NCI-H226 (cell line): ENCODE measurements around the gene TGFB1I1.

ENCODE experiments used
- DNase-seq: peaks from one replicate; pipeline ENCODE4 v3.0.0-alpha.2; 2015

The TGFB1I1 gene

DNA sequence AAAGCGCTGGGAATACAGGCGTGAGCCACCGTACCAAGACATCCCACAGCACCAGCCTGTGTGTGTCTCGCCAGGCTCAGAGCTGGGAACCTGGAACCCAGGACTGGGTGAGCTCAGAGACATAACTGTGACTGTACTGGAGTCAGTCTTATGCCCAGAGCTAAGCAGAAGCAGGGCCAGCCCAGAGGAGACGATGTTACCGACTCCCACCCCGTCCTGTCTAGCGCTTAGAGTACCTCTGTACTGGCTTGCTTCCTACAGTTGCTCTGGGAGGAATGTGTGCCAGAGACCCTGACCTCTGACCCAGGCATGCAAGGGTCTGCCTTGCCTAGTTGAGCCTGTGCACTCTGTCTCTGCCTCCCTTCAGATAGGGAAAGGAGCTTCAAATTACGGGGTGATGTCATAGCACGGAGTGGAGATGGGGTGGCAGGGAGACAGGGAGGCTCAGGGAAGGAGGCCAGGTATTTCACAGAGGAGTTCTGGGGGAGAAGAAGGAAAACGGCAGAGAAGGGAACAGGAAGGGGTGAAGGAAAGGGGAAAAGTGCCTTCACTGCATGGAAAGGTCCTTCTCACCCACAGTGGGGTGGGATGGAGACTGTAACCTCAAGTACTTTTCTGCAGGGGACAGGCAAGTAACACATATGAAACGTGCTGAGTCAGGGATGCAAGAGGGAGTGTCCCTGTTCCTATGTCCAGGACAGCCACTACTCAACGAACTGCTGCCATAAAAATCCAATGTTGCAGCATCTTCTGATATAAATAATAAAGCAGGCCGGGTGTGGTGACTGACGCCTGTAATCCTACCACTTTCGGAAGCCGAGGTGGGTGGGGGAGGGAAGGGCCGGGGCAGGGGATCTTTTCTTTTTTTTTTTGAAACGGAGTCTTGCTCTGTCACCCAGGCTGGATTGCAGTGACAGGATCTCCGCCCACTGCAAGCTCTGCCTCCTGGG, 18.4 kb upstream of the TGFB1I1 start:
- DNase-seq: peak; percentile 70

DNA sequence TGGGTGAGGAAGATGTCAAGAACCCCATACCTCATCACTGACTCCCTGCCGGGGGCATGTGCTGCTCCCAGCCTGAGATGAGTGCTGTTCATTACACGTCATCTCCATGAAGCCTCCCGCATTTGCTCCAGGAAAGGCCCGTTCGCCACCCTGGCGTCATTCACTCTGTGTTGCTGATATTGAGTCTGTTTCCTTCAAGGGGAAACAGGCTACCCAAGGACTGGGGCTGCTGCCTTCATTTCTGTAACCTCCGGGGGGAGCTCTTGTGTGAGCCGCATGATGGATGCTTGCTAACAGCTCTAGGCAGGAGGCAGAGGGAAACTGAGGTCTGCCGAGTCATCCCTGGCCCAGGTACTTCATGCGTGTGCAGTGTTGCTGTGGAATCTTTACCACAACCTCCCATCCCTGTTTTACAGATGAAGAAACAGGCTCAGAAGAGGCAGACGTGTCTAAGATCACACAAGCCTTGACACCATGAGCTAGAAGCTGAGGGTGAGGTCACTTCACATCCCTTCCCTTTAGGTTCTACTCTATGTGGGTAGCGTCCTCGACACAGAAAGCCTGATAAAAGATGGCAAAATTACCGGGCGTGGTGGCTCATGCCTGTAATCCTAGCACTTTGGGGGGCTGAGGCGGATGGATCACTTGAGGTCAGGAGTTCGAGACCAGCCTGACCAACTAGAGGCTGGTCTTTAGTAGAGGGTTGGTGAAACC, 16.2 kb upstream of the TGFB1I1 start:
- no peak for DNase-seq

DNA sequence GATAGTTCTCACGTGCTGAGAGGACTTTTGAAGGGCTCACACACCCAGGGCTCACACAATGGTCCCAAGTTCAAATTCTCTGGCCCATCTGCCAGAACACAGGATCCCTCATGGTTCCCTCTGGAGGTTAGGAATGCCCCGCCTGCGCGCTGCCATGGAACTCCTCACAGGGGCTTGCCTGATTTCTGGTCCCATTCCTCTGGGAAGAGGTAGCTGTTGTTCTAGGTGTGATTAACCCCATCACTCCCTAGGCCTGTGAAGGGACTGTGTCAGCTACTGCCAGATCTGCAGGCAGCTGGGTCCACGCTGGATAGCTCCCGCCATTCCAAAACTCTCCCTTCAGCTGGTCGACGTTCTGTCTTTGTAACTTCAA, 15.0 kb upstream of the TGFB1I1 start:
- no peak for DNase-seq

DNA sequence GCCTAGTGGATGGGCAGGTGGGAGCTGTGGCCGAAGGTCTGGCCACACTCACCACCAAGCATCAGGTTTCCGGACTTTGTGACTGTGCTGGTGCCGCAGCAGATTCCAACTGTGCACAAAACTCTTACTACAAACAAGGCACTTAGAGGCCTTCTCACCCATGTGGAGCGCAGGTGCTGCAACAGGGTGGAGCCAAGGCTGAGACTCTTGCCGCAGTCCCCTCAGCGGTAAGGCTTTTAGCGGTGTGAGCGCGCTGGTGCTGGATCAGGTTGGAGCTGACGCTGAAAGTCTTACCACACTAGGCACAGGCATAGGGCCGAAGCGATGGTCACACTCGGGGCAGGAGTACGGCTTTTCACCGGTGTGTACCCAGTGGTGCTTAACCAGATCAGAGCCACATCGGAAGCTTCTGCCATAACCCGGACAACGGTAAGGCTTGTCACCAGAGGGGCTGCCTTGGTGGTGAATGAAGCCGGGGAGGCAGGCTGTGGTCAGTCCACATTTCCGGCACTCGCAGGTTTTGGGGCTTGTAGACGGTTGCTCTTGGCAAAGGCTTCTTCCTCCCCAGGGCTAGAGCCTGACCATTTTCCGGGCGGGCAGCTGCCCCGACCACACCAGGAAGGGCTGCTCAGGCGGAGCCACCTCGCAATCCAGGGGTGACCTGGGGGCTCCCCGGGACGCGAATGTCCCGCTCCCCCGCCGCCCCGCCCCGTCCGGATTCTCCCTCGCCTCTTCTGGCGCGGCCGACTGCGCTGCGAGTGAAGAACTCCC, 13.7 kb upstream of the TGFB1I1 start:
- DNase-seq: peak; percentile 15

DNA sequence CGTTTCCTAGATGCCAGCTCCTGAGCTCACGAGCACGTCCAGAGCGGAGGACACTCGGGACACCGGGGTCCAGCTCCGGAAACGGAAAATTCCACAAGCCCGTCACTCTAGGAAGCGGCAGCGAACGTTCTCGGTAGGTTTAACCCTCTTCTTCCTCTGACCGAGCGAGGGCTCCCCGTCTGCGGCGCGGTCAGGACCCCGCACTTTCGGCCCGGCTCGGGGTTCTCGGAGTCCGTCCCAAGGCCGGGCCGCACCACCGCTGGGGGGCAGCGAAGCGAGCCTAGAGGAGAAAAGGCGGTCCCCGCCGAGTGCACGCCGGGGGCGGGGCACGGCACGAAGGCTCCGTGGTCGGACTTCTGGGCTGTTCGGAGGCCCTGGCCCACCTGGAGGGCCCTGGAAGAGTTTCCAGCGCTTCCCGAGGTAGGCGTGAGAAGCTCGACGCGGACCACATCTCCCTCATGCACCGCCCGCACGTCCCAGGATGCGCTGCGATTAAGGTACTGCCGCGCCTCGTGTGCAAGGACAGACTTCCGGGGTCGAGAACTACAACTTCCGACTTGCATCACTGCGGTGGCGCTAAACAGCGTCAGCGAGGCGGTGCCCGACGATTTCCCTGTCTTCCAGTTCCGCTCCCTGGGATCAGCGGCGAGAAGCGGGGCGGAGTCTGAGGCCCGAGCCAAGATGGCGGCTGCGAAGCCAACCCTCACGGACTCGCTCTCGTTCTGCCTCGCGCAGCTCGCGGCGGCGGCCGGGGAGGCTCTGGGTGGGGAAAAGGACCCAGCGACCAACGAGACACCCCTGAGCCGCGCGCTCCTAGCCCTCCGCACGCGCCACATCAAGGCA, 12.9 kb upstream of the TGFB1I1 start, which contains the start of gene ARMC5:
Gene ARMC5, plus strand, starts transcription at position 658 of the 843 bp plus-strand sequence. Its CDS starts 24 bp downstream, at position 682.
- peak; percentile 98 for DNase-seq

DNA sequence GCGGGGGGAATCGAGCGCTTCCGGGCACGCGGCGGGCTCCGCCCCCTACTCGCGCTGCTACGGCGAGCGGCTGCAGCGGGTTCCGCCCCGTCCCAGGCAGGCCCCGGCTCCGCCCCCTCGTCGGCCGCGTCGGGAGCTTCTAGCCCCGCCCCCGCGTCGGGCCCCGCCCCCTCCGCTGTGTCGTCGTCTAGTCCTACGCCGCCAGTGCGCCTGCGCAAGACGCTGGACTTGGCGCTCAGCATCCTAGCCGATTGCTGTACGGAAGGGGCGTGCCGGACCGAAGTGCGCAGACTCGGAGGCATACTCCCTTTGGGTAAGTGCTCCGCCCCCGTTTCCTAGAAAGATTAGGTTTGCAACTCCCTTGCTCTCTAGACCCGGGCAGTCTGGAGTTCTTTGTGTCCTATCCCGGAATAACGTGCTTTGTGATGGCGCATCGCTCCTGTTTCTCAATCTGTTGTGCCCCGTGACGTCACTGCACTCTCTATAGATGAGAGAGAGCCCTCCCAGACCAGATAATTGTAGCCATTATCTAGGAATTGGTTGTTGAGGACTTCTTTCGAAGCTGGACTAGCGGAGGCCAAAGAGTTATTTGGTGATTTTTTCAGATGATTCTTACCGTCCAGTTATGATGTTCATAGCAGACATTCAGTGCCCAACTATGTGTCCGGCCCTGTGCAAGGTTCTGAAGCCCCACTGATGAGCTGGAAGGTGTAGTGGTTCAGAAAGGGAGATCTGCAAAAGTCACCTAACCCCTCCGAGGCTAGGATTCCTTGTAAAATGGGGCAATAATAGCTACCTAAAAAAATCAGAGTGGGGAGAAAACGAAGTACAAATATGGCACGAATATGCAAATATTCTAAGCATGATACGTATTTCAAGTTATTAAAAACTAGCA, 12.0 kb upstream of the TGFB1I1 start:
- peak; percentile 97 for DNase-seq

DNA sequence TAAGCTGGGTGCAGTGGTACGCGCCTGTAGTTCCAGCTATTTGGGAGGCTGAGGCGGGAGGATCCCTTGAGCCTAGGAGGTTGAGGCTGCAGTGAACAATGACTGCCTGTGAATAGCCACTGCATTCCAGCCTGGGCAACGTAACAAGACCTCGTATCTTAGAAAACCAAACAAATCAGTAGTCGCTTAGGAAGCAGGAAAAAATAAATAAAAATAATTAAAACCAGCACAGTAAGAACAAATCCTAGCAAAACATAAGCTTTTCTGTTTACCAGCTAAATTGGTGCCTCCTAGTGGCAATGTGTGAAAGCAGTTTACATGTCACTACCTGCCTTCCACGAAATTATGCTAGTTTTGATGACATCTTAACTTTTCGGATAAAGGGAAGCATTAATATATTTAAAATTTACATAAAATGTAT, 11.4 kb upstream of the TGFB1I1 start:
- no peak for DNase-seq

DNA sequence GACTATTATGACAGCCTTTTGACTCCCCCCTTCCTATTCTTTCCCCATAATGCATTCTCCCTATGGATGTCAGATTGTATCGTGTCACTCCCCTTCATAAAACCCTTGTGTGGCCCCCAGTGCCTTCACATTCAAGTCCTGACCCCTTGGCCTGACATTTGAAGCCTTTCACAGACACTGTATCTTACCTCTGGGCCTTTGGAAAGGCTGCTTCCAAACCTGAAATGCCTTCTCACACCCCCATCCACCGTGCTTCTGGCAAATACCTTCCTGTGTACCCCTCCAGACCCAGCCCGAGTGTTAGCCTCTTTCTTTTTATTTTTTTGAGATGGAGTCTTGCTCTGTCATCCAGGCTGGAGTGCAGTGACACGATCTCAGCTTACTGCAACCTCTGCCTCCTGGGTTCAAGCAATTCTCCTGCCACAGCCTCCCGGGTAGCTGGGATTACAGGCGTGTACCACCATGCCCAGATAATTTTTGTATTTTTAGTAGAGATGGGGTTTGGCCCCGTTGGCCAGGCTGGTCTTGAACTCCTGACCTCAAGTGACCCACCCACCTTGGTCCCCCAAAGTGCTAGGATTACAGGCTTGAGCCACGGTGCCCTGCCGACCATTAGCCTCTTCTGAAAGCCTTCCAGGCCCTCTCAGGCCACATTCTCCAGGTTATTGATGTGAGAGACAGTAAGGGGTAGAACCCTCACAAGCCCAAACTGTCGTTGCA, 10.6 kb upstream of the TGFB1I1 start:
- DNase-seq: no peak

DNA sequence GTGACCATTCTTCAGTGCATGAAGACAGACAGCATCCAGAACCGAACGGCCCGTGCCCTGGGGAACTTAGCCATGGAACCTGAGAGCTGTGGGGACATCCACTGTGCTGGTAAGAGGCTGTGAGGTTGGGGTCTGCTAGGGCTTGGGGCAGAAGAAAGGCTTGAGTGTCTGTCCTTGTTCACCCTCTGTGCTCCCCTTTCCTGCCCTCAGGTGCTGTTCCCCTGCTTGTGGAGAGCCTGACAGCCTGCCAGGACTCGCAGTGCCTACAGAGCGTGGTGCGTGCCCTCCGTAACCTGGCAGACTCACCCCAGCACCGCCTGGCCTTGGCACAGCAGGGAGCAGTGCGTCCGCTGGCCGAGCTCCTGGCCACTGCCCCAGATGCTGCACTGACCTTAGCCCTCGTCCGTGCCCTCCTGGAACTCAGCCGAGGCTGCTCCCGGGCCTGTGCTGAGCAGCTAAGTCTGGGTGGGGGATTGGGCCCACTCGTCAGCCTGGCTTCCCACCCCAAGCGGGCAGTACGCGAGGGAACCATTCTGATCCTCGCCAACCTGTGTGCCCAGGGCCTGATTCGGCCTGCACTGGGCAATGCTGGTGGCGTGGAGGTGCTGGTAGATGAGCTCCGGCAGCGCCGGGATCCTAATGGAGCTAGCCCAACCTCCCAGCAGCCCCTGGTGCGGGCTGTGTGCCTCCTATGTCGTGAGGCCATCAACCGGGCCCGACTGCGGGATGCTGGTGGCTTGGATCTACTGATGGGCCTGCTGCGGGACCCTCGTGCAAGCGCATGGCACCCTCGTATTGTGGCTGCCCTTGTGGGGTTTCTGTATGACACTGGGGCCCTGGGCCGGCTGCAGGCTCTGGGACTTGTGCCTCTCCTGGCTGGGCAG, 9.8 kb upstream of the TGFB1I1 start:
- no peak for DNase-seq

DNA sequence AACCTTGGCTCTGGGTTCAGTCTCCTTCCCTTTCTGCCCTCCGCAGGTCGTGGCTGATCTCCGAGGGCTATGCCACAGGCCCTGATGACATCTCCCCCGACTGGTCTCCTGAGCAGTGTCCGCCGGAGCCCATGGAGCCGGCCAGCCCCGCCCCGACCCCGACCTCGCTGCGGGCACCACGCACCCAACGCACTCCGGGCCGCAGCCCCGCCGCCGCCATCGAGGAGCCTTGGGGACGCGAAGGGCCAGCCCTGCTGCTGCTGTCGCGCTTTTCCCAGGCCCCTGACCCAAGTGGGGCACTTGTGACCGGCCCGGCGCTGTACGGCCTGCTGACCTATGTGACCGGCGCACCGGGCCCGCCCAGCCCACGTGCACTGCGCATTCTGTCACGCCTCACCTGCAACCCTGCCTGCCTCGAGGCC, 7.6 kb upstream of the TGFB1I1 start:
- DNase-seq: no peak

DNA sequence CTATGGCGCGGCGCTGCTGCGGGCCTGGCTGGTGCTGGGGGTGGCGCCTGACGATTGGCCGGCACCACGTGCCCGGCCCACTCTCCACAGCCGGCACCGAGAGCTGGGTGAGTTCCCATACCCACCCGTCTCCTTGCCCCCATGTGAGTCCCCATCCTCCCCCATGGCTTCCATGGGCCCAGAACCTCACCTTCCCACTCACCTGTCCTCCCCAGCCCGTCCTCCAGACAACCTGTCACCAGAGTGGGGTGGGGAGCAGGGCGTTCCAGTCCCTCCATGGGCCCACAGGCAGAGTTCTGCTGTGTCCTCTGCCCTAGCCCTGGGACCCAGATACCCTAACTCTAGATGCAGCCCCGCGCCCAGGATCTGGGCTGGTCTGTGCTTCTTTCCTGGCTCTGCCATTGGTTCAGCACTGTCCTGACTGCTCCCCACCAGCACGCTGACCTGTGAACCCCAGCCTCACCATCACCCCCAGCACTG, 7.1 kb upstream of the TGFB1I1 start:
- no peak for DNase-seq

DNA sequence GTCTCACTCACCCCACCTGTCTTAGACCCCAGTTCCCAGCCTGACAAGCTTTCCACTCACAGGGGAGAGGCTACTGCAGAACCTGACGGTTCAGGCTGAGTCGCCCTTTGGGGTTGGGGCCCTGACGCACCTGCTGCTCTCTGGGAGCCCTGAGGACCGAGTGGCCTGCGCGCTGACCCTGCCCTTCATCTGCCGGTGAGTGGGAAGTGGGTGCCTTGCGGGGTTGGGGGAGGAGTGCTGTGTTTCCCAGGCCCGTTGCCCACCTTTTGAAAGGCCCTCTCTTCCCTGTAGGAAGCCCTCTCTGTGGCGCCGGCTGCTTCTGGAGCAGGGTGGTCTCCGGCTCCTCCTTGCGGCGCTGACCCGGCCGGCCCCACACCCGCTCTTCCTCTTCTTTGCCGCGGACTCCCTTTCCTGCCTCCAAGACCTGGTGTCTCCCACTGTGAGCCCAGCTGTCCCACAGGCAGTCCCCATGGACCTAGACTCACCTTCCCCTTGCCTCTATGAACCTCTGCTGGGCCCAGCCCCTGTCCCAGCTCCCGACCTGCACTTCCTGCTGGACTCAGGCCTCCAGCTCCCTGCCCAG, 6.1 kb upstream of the TGFB1I1 start:
- no peak for DNase-seq

DNA sequence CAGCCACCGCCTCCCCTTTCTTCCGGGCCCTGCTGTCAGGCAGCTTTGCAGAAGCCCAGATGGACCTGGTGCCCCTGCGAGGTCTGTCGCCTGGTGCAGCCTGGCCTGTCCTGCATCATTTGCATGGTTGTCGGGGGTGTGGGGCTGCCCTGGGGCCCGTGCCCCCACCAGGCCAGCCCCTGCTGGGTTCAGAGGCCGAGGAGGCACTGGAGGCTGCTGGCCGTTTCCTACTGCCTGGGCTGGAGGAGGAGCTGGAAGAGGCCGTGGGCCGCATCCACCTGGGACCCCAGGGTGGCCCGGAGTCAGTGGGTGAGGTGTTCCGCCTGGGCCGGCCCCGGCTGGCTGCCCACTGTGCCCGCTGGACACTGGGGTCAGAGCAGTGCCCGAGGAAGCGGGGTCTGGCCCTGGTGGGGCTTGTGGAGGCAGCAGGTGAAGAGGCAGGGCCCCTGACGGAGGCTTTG, 5.5 kb upstream of the TGFB1I1 start:
- DNase-seq: no peak

DNA sequence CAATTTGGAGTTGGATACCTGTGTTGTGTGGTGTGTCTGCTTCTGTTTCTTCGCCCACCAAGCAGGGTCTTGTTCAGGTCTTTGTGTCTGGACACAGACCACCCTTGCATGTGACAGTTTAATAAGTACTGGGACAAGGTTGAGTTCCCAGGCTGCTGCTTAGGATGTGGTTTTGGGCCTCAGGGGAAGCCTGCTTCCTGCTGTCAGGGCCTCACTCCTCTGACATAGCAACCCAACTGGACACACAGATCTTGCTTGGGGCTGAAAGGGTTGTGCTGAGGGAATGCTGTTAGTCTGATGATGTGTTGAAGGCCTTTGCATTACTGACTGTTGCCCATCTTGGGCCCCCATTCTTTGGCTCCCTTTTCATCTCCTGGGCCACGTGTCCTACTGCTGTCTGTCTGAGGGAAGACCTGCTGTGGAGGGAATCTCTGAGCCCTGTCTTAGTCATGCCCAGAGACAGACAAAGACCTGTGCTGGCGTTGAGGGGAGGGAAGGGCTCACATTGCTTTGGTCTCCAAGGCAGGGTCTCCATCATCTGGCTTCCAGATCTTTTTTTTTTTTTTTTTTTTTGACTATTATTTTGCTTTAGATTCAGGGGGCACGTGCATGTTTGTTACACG, 4.7 kb upstream of the TGFB1I1 start:
- DNase-seq: no peak

DNA sequence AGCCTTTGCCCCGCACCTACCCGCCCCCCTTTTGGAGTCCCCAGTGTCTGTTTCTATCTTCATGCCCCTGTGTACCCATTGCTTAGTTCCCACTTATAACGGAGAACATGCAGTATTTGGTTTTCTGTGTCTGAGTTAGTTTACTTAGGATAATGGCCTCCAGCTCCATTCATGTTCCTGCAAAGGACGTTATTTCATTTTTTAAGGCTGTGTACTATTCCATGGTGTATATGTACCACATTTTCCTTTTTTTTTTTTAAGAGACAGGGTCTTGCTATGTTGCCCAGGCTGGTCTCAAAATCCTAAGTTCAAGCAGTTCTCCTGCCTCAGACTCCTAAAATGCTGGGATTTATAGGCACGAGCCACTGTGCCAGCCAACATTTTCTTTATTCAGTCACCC, 4.1 kb upstream of the TGFB1I1 start:
- DNase-seq: no peak

DNA sequence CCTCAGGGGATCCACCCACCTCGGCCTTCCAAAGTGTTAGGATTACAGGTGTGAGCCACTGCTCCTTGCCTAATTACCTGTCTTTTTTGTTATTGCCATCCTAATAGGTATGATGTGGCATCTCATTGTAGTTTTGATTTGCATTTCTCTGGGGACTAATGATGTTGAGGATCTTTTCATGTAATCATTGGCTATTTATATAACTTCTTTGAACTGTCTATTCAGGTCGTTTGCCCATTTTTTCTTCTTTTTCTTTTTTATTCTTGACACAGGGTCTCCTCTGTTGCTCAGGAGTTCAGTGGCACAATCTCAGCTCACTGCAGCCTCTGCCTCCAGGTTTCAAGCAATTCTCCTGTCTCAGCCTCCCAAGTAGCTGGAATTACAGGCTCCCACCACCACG, 1.3 kb upstream of the TGFB1I1 start:
- no peak for DNase-seq

DNA sequence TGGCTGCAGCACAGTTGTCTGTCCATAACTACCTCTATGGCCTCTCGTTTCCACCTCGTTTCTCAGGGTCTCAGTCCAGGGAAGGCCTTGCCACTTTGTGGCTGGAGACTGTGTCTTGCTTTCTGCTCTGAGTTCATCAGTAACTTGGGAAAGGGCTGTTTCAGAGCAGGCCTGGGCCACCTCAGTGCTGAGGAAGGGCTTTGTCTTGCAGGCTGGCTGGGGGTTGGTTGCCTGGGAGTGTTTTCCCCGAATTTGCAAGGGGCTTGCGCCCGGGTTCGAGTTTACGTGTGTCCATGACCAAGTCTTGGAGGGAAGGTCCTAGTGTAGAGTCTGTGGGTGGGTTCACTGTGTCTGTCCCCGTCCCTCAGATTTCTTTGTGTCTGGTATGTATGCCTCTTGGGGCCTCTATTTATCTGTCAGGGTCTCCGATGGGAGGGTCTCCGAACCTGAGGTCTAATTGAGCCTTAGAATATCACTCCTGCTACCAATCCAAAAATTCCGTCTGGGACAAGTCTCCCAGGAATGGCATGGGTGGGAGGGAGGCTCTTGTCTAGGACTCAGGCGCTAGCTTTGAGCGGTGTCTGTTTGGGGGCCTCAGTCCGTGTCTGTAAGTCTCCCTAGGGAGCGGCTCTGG, 594 bp upstream of the TGFB1I1 start:
- no peak for DNase-seq

DNA sequence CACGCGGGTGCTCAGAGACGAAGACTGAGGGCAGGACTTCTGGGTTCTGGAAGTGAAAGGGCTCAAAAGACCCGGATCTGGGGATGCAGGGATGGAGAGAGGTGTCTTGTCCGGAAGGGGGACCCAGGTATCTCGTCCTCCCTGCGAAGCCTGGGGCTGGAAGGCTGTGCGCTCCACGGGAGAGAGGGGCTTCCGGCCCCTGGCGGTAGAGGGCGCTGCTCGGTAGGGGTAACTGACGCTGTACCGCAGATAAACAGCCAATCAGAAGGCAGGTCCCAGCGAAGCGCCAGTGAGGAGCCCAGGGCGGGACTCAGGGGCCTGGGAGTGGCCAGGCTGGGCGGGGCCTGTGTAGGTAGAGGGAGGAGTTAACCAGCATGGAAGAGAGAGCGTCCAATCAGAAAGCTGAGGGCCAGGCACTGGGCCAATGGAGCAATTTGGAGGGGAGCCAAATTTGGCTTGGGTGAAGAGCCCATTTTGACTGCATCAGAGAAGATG, 804 bp downstream of the TGFB1I1 start:
- DNase-seq: peak; percentile 84
